Activated gamma-delta T cell treated with Interleukin-2 at 50 U/mL for 16 hours (primary cell): ENCODE results near the gene DPCD.

ENCODE experiments used
- DNase-seq: peaks from one replicate; pipeline ENCODE4 v3.0.0-alpha.2; 2020

Gene DPCD

GRCh38 chr10:101587725-101588653, at the start of gene DPCD, which contains the start of gene POLL:
Gene DPCD, plus strand, starts transcription at chr10:101588321. Its CDS starts 16 bp downstream, at chr10:101588337.
Gene POLL, minus strand, starts transcription at chr10:101588257. Its CDS starts 897 bp downstream, at chr10:101587360.
- DNase-seq = peak; percentile 92

DNA sequence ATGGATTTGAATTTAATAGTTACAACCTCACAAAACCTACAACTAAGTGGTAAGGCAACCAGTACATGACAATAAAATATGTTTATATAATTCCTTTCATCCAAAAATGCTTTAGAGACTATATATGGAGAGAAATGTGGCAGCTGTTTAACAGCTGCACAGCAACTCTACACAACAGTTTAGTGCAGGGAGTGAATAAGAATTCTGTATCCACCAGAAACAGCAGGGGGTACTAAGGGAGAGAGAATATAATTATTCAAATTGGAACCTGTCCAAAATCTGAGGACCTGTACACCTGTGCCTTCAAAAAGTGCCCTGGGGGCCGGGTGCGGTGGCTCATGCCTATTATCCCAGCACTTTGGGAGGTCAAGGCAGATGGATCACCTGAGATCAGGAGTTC, 49.7 kb upstream of the DPCD start:
- DNase-seq = no peak

DNA sequence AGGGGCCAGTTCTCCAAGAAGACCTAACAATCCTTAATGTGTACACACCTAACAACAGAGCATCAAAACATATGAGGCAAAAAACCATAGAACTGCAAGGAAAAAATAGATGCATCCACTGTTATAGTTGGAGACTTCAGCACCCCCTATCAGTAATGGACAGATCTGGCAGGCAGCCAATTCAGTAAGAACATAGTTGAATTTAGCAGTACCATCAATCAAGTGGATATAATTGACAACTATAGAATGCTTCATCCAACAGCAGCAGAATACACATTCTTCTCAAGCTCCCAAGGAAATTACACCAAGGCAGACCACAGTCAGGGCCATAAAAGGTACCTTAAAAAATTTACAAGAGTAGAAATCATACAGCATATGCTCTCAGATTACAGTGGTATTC, 42.2 kb upstream of the DPCD start:
- no peak for DNase-seq

DNA sequence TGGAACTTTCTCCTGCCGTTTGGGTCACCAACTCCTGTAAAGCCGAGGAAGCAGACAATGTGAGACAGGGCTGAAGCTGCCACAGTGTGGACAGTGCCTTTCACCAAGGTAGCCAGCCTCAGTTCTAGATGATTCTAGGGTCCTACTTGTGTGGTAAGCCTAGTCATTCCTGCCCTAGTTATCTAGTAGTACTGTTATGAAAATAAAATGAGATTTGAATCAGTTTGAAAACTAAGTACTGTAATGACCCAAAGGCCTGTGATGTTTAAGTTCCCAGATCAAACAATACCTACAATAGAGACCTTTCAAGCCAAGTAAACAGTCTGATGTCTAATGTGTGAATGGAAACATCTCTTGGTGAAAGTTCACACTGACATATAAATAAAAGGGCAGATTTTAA, 37.2 kb upstream of the DPCD start:
- DNase-seq = no peak

- DNase-seq = no peak
These were observed 35.7 kb upstream of the DPCD start for GRCh38 chr10:101552442-101552841.

DNA sequence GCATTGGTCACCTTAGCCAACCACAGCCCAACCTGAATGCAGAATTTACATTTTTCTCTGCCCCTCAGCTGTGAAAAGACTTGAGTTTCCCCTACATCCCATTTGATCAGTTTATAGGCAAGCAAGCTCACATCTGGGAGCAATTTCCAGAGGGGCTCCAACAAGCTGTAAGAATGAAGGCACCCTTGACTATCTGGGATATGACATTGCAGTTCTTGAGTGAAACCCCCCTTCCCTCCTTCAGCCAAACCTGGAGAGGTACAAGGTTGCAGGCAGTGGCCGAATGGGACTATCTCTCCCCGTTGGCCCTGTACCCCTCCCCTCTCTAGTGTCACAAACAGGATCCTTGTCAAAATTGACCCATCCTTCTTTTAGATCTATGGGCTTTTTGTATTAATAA, 30.6 kb upstream of the DPCD start:
- DNase-seq = no peak

DNA sequence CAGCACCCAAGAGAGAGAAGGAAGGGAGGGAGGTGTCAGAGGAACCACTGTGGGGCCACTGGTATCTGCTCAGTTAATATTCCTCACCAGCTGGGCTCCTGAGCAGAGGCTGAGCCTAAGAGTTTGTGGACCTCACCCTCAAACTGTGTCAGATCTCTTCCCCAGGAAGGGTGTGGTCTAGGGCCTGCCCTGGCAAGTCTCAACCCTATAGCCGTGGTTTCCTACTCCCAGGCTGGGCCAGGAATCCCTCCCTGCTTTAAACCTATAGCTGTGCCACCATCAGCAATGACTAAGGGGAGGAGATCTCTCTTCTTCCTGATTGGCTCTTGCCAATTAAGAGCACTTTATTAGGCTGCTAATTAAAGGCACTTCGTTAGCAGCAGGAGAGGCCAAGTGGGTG, 29.9 kb upstream of the DPCD start:
- no peak for DNase-seq

GRCh38 chr10:101558671-101559595, 29.2 kb upstream of the DPCD start:
- DNase-seq = no peak

DNA sequence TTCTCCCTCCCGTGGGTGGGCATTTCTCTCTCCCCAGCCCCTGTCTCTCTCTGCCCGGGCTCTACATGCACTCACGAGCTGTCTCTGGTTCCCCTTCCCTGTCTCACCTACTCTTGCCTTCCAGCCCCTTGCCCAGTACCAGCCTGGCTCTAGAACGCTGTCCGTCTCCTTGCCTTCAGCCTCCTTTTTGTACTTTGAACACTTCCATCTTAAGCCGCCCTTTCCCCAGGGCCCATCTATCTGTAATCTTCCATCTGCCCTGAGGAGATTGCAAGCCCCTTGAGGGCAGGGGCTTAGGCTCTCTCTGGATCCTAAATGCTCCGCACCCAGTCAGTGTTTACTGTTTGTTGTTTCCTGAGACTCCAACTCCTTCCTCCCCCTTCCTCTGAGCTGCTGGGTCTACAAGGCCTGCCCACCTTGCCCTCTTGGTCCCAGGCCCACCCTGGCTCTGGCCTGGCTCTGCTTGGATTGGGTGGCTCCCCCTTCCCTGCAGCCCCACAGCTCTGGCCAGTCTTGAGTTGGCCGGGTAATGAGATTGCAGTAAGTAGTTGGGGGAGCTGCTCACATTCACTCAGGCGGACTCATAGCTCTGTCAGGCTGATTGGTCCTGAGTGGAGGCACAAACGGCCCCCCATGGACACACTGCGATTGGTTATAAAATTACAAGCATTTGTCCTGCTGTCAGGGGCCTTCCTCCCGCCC, 28.4 kb upstream of the DPCD start:
- DNase-seq = no peak

DNA sequence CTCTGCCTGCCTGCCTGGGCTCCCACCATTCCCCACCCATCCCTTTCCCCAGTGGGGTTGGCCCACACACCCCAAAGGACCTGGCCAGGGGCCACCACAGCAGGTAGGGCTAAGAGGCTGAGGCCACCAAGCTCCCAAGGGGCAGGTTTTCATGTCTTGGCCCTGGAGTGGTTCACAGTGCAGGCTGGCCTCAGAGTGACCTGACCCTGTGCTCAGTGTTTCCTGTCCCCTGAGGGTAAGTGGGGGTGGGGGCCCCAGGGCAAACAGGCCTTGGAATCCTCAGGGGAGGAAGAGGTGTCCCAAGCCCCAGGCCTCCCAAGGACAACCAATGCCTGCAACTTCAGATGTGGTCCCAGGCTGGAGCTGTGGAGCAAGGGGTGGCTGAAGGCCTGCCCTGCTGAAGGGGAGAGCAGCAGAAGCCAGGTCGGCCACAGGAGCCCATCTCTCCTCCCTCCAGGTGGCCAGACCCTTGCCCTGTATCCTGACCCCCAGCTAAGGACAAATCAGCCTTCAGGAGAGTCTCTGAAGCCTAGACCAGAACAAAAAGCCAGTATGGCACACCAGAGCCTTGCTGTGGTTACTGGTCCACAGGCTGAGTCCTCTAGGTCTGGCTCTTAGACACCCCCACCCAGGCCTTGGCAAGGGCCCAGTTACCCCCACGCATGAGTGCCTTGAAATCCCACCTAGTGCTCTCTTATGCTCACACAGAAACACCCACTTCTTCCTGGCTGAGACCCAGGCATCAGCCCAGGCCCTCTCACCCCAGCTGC, 27.6 kb upstream of the DPCD start:
- no peak for DNase-seq

DNA sequence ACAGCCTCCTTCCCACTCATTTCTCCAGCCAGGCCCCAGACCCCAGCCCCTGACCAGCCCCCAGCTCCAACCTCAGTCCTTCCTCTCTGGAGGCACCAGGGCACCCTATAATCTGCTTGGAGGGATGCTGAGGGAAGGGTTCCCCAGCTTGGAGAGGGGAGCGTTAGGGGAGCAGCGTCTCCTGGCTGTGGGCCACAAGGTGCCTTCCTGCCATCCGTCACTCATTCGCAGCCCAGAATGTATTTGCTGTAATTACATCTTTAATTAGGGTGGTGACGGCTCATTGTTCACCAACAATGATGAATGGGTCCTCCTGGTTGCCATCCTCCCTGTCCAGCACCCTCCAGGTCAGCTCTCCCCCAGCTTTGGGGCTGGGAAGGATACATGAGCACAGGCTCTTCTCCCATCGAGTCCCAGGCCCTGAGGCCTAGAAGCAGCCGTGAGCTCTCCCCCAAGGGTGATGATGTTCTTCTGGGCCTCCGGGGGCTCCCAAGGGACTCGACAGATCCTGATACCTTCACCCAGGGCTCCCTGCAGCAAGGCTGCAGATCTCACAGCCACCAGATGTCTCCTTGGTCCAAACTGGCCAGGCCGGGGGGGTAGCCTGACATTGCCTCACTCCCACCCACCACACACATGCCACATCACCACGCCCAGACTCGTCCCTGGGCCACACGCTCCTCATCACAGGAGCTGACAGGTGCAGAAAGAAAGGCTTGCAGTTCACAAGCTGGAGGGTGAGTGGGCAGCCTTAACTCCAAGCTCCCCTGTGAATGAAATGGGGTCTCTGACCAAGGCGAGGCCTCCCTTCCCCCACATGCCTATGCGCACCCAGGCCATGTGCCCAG, 26.8 kb upstream of the DPCD start:
- DNase-seq = no peak

GRCh38 chr10:101562231-101562630, 25.9 kb upstream of the DPCD start:
- DNase-seq = no peak

DNA sequence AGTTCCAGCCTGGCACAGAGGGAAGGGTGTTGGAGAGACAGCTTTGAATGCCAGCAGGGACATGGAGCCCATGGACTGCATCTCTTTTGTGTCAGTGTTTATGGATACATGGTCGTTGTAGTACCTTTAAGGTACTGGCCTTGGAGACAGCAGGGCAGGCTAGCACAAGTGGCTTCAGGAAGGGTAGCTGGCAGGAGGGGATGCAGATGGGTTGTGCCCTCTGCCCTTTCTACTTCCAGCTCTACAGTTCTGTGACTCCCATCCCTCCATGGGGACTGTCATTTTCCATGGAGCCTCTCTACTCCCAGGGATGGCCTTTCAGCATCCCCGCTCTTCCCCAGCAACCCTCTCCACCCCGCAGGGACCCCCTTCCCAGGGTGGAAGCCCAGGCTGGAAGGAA, 25.1 kb upstream of the DPCD start:
- DNase-seq = no peak

DNA sequence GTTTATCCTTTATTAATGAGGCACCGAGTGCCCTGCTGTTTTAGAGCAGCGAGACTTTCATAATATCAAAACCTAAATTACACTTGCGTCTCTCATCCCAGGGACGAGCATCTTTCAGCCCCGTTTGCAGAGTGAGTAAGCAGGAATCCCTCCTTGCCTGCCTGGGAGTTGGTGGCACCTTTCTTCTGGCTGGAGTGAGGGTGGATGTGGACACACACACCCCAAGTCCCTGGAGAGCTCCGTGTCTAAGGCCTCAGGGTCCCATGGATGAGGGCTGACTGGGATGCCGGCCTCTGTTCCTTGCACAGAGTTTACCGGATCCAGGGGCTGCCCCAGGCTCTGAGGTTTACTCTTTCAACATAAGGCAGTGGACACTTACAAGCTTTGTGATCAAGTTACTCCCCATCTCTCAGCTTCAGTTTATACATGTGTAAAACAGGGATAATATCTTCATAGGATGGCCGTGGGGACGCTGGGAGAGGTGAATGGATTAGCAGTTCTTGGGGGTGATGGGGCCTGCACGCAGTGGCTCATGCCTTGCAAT, 24.6 kb upstream of the DPCD start:
- no peak for DNase-seq

- no peak for DNase-seq
These were observed 23.6 kb upstream of the DPCD start for GRCh38 chr10:101564490-101564991.

DNA sequence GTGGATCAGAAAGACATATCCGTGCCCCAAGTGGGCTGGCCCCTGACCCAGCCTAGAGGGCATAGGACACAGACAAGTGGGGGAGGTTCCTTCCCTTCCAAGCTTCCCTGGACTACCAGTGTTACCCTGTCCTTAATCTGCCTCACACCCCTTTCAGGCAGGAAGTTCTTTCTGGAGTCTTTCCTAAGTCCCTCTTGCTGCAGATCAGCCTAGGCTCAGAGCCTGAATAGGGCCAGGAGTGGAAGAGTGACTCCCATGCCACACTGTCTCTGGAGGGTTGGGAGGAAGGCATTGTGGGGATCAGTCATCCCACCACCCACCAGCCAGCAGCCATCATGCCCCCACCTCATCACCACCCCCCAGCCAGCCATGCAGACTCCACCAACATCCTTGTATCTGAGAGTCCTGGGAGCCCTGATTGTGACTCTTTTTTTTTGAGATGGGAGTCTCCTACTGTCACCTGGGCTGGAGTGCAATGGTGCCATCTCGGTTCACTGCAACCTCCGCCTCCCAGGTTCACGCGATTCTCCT, 22.7 kb upstream of the DPCD start:
- DNase-seq = no peak

- no peak for DNase-seq
These were observed 22.2 kb upstream of the DPCD start for GRCh38 chr10:101565936-101566332.

GRCh38 chr10:101566333-101567164, 21.6 kb upstream of the DPCD start:
- DNase-seq = no peak
